HG02970 (cell line): Measurements from ENCODE around the gene TBC1D20.
"Not testable (repeated sequence)": the region's sequence is repeated elsewhere in the genome, so short reads cannot be mapped to it uniquely, and the experiment has no call there.

Source experiments
- ATAC-seq: cut with Tn5 transposase; IDR thresholded peaks from one replicate; pipeline ENCODE4 v1.9.1; 2021; ENCODE audit warnings: mild to moderate bottlenecking, moderate library complexity, moderate number of reproducible peaks; ENCODE audit not compliant: unreplicated experiment, low FRiP score

Gene TBC1D20

DNA sequence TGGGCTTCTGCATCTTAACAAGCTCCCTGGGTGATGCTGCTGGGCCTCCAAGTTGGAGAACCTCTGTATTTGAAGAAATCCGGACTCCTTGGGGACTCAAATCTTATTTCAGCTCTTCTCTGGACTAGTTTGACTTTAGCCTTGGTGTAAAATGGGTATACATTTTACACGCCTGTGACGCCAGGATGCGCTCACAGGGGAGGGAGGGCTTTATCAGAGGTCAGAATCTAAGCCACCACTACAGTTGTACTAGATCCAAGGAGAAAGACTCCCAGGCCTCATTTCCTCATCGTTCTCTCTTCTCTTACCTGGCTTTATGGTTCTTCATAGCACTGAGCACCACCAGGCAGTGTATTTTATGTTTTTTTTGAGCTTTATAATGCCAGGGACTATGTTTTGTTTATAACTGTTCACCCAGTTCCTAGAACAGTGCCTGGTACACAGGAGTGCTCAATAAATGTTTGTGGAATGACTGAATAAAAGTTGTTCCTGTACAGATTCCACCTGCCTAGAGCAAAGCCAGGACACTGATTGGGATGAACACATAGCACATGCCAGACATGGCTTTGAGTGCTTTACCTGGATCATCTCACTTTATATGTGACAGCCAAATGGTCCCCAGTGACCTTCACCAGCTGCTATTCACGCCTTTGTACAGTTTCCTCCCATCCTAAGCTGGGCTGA lies 59.3 kb downstream of the TBC1D20 start:
- no peak for ATAC-seq

DNA sequence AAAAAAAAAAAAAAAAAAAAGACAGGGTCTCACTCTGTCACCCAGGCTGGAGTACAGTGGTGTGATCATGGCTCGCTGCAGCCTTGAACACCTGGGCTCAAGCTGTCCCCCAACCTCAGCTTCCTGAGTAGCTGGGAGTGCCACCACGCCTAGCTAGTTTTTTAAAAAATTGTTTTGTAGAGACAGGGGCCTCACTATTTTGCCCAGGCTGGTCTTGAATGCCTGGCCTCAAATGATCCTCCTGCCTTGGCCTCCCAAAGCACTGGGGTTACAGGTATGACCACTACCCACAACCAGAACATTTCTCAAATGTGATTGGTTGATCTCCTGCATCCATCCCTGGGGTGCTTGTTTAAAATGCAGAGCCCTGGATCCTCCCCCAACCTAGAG lies 59.8 kb downstream of the TBC1D20 start:
- no peak for ATAC-seq

DNA sequence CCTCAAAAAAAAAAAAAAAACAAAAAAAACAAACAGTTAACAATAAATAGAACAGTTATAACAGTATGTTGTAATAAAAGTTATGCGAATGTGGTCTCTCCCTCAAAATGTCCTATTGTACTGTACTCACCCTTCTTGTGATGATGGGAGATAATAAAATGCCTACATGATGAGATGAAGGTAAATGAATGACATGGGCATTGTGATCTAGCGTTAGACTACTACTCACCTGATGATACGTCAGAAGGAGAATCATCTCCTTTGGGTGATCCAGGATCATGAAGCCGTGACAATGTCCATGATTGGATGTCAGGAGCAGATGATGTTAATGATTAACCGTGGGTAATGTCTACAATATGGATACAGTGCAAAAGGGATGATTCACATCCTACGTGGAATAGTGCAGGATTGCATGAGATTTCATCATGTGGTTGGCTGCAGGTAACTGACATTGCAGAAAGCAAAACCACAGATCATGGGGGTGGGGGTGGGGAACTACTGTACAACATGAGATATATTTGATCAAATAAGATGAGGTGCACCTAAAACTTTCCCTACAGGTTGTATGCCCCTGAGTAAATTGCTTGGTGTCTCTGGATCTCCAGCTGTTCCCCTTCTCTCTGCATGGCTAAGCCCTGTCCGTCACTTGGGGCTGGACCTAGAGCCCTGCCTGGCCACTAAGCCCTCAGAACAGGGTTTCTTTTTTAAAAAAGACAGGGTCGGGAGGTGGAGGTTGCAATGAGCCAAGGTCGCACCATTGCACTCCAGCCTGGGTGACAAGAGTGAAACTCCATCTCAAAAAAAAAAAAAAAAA lies 60.4 kb downstream of the TBC1D20 start:
- no peak for ATAC-seq

DNA sequence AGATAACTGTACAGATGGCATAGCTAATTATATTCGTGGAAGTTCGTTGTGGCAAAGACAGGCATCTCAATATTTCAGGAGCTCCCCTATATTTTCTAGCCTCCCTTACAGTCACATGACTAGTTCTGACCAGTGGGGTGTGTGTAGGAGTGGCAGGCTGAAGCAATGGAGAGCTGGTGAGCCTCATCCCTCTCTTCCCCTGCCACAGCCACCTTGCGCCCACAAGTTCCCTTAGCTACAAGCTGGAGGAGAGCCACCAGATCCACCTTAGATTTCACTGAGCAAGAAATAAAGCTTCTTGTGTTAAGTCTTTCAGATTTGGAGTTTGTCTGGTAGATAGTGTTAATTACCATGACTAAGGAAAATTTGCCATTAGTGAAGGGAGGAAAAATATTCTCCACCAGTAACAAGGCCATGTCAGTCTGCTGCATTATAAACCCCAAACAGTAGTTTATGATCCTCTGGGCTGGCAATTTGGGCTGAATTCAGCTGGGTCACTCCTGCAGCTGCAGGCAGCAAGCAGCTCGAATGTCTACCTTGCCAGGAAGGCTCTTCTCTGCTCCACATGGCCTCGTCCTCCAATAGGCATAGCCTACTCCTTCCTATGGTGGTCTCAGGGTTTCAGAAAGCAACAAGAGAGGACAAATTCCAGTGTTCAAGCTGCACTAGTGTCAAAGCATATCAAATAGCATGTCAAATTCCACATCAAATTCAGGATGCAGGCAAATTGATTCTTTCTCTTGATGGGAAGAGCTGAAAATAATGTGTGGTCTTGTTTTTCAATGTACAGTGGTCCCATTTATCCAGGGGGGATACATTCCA lies 61.7 kb downstream of the TBC1D20 start:
- ATAC-seq = no peak

DNA sequence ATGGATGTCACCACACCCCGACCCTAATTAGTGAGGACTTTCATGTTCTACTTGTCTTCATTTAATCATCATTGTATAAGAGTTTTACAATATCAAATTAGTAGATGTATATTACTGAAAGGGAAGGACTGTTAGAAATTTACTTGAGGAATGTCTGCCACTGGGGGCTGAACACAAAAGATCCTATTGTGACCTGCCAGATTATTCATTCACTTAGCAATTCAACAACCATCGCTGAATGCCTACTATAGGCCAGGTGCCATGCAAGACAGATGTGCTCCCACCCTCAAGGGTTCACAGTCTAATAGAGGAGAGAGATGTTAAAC lies 62.2 kb downstream of the TBC1D20 start:
- ATAC-seq = no peak

DNA sequence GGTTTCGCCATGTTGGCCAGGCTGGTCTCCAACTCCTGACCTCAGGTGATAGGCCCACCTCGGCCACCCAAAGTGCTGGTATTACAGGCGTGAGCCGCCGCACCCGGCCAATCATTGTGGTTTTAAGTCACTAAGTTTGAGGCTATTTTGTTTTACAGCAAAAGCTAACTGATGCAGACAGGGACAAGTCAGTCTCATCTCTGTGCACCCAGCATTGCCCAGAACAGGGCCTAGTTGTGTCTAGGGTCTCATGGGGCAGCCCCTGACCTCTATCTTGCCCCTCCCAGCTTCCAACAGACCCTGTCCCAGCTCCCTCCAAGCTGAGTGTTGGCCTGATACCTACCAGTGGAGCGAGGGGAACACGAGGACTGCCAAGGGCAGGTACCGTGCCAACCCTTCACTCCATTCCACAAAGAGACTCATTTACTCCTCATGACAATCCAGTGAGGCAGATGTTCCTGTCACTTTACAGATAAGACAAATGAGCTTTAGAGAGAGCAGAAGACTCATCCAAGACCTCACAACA lies 63.1 kb downstream of the TBC1D20 start:
- no peak for ATAC-seq

DNA sequence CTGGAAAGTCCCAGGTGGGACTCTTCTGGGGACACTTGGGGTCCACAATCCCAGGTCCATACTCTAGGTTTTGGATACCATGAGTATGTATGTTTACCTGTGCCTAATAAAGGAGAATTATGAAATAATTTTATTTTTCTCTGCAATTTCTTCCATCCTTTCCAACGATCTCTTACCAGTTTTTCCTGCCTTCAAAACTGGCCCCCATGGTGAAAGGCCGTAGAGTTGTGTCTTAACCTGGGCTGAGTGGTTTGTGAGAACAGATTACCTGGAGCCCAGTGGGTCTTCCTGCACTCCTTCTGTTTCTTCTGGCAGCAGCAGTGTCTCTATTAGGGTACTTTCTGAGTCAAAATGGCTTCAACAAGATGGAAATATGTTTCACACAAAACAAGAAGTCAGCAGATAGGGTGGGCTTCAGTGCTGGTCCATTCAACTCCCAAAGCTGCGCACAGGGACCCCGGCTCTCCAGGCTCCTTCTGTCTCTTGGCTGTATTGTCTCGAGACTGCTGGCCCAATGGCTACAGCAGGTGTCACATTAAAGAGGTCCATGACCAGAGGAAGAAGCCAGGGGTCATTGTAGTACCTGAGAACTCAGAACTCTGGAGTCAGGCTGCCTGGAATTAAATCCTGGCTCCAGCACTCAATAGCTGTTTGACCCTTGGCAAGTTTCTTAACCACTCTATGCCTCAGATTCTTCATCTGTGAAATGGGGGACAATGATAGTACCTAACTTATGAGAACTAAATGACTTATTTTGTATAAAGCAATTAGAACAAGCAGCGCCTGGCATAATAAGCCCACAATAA lies 64.7 kb downstream of the TBC1D20 start:
- no peak for ATAC-seq

DNA sequence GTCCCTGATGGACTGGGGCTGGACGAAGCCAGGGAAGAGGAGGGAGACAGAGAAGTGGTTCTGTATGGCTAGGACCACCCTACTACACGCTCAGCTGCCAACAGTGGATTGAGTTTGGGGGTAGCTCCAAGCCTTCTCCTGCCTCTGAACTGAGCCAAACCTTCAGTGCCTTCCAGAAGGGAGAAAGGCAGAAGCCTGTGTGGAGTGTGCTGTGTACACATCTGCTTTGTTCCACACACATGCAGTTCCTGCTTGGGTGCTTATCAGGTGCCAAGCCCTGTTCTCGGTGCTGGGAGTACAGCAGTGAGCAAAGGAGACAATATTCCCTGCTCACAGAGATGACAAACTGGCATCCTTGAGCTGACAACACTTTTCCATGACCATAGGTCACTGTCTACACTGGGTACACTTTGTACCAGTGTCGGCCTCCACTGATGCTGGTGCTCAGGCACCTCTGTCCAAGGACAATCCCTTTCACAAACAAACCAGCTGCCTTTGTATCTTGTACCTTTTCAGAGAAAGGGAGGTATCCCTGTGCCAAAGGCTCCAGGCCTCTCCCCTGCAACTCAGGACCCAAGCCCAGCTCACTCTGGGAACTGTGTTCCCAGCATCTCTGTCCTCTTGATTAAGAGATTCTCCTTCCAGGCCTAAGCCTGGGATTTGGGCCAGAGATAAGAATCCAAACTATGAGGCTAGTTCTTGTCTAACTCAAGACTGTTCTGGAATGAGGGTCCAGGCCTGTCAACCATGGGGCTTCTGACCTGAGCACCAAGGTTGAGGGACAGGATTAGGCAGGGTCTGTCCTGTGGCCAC lies 65.5 kb downstream of the TBC1D20 start:
- no peak for ATAC-seq

DNA sequence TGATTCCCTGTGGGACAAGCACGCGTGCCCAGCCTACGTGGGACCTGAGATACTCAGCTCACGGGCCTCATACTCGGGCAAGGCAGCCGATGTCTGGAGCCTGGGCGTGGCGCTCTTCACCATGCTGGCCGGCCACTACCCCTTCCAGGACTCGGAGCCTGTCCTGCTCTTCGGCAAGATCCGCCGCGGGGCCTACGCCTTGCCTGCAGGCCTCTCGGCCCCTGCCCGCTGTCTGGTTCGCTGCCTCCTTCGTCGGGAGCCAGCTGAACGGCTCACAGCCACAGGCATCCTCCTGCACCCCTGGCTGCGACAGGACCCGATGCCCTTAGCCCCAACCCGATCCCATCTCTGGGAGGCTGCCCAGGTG lies 66.1 kb downstream of the TBC1D20 start:
- ATAC-seq = no peak

DNA sequence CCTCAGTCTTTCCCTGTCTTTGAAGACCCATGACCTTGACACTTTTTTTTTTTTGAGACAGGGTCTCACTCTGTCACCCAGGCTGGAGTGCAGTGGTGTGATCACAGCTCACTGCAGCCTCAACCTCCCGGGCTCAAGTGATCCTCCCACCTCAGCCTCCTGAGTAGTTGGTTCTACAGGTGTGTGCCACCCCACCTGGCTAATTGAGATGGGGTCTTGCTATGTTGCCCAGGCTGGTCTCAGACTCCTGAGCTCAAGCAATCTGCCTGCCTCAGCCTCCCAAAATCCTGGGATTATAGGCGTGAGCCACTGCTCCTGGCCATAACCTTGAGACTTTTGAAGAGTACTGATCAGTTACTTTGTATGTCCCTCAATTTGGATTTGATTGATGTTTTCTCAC lies 69.0 kb downstream of the TBC1D20 start:
- not testable (repeated sequence) for ATAC-seq

DNA sequence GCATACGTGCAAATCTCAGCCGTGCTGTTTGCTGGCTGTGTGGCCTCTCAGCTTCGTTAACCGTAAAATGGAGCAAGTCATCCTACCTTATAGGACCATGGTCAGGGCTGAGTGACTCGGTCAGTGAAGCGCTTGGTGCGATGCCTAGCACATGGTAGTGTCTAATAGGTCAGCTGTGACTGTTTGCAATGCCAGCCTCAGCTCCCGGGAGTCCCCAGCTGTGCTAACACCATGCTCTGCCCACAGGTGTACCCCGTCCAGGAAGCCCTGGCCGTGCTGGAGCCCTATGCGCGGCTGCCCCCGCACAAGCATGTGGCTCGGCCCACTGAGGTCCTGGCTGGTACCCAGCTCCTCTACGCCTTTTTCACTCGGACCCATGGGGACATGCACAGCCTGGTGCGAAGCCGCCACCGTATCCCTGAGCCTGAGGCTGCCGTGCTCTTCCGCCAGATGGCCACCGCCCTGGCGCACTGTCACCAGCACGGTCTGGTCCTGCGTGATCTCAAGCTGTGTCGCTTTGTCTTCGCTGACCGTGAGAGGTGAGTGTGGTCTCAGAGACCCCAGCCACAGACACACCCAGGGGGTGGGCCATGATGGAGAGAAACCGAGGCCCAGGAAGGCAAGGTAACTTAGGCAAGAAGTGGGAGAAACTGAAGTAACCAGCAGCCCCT lies 71.2 kb downstream of the TBC1D20 start:
- no peak for ATAC-seq

DNA sequence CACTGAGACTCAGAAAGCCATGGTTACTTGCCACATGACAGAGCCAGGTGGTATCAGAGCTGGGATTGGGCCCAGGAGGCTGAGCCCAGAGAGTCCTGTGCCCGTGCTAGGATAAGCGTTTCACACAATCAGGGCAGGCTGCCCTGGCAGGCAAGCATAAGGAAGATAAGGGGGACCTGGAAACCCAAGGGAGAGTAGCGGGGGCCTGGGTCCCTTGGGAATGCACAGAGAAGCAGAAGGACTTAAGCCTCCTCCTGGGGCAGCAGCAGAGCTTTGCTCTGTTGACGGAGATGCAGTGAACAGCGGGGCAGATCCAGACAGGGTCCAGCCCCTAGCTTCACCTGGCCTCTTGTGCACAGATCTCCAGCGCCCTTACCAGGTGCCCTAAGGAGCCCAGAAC lies 73.1 kb downstream of the TBC1D20 start:
- no peak for ATAC-seq

DNA sequence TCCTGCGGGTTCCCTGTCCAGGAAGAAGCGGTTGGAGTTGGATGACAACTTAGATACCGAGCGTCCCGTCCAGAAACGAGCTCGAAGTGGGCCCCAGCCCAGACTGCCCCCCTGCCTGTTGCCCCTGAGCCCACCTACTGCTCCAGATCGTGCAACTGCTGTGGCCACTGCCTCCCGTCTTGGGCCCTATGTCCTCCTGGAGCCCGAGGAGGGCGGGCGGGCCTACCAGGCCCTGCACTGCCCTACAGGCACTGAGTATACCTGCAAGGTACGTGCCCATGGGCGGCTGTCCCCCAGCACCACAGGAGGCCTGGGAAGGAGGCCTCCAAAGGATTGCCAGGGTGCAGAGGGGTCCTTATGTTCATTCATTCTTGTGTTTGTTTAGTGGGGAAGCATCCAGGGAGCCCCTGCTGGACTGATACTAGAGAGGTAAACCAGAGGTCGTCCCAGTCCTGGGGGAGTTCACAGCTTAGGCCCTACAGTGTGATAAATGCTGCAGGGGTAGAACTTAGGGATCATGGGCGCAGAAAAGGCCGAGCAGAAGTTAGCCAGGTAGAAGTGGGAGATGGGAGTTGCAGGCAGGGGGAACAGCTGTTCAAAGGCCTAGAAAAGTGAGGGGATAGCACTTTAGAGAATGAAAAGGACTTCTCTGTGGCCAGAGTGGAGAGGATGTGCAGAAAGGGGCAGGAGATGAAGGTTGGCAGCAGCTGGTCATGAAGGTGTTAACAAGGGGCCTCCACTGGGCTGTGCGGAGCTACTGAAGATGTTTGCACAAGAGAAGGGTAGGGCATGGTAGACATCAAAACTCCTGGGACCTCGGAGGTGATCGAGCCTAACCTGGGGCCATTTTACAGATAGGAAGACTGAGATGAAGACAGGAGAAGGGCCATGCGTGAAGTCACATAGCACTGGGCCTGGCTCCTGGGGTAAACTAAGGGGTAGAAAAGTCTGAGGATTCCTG lies 74.0 kb downstream of the TBC1D20 start:
- no peak for ATAC-seq

DNA sequence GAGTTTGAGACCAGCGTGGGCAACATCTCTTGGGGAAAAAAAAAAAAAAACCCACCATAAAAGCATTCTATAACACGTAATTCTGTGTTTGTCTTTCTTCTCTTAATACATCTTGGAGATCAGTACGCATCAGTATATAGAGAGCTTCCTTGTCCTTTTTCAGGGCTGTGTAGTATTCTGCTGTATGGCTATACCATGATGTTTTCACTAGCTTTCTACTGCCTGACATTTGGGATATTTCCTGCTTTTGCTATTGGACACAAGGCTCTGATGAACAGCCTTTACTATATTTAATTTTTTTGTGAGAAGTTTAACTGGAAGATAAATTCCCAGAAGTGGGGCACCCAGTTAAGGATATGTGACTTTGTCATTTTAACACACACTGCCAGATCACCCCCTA lies 74.8 kb downstream of the TBC1D20 start:
- no peak for ATAC-seq

DNA sequence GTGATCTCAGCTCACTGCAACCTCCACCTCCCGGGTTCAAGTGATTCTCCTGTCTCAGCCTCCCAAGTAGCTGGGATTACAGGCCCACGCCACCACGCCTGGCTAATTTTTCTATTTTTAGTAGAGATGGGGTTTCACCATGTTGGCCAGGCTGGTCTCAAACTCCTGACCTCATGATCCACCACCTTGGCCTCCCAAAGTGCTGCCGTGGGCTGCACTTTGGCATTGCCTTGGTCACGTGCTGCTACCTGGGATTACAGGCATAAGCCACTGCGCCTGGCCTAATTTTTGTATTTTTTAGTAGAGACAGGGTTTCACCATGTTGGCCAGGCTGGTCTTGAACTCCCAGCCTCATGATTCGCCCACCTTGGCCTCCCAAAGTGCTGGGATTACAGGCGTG lies 75.7 kb downstream of the TBC1D20 start:
- ATAC-seq = not testable (repeated sequence)
